H1 (cell line): ENCODE measurements around the gene GALNT17. TPM values are rescaled to one million over a fixed set of nuclear protein-coding genes. Genes with fewer than 3 reads are reported as not detected.

Source experiments
- CTCF ChIA-PET: fragments of 300-600 bp; sonication (Branson Sonifier 250); formaldehyde crosslinking; loops from one replicate; lab custom pipeline; 2021; ENCODE audit not compliant: partially characterized antibody; lab: Charles Lee
- POLR2A ChIA-PET: fragments of 300-600 bp; sonication (Branson Sonifier 250); formaldehyde crosslinking; loops from one replicate; lab custom pipeline; 2021; ENCODE audit warnings: inconsistent platforms; ENCODE audit not compliant: partially characterized antibody; lab: Charles Lee
- DNase-seq, 2 experiments: peaks; one replicate each; pipeline versions ENCODE4 v3.0.0 to v3.0.0-alpha.2; 2010 to 2022; ENCODE audit warnings: low spot score in 2 of 2, low read depth in 1 of 2, mixed read lengths in 1 of 2
- FAIRE-seq: peaks from 2 replicates; lab custom pipeline; 2011; peaks lifted over from hg19 to GRCh38; lab: Jason Lieb, UNC
- H2AFZ ChIP-seq: 2 replicates; pipeline ENCODE4 v1.8.1; 2012; ENCODE audit warnings: low read length, inconsistent platforms
- H2AK5ac ChIP-seq: 2 replicates; pipeline ENCODE4 v1.6.1; 2013; ENCODE audit warnings: low read depth, low read length
- H2BK120ac ChIP-seq: replicated peaks from 2 replicates; pipeline ENCODE3; 2013; ENCODE audit warnings: low read depth, low read length, inconsistent platforms
- H2BK12ac ChIP-seq: 2 replicates; pipeline ENCODE4 v1.6.1; 2013; ENCODE audit warnings: low read depth, low read length
- H2BK15ac ChIP-seq: 2 replicates; pipeline ENCODE4 v1.6.1; 2013; ENCODE audit warnings: low read length
- H2BK20ac ChIP-seq: 2 replicates; pipeline ENCODE4 v1.6.1; 2013; ENCODE audit warnings: low read length
- H2BK5ac ChIP-seq: 2 replicates; pipeline ENCODE4 v1.6.1; 2013; ENCODE audit warnings: low read depth, low read length
- H3K14ac ChIP-seq: 2 replicates; pipeline ENCODE4 v1.6.1; 2013; ENCODE audit warnings: inconsistent platforms; ENCODE audit not compliant: insufficient read length
- H3K18ac ChIP-seq: 2 replicates; pipeline ENCODE4 v1.6.1; 2013; ENCODE audit warnings: low read length; ENCODE audit errors: extremely low read depth
- H3K23ac ChIP-seq: 2 replicates; pipeline ENCODE4 v1.6.1; 2013; ENCODE audit warnings: inconsistent platforms; ENCODE audit not compliant: insufficient read length
- H3K23me2 ChIP-seq: 2 replicates; pipeline ENCODE4 v1.6.1; 2013; ENCODE audit warnings: low read depth, low read length
- H3K27ac ChIP-seq: 2 replicates; pipeline ENCODE4 v1.6.1; 2011; ENCODE audit warnings: low read depth, low read length, inconsistent platforms
- H3K27me3 ChIP-seq, 4 experiments: replicated peaks in 1 of 4; 1 replicate in 1 of 4; 2 replicates in 3 of 4; pipeline versions ENCODE4 v1.6.1 to v1.8.1; 2011 to 2013; ENCODE audit warnings: low read length in 3 of 4, mild to moderate bottlenecking in 3 of 4, inconsistent platforms in 2 of 4, mixed read lengths in 2 of 4, moderate library complexity in 1 of 4; ENCODE audit not compliant: control insufficient read depth in 3 of 4, insufficient read depth in 3 of 4; ENCODE audit errors: extremely low read depth in 1 of 4
- H3K36me3 ChIP-seq, 4 experiments: 2 replicates each; pipeline versions ENCODE4 v1.6.1 to v1.8.1; 2011 to 2013; ENCODE audit warnings: mild to moderate bottlenecking in 4 of 4, low read length in 3 of 4, moderate library complexity in 2 of 4, control low read depth in 1 of 4, inconsistent platforms in 1 of 4; ENCODE audit not compliant: insufficient read depth in 4 of 4, control insufficient read depth in 2 of 4
- H3K4ac ChIP-seq: replicated peaks from 2 replicates; pipeline ENCODE3; 2013; ENCODE audit warnings: low read length, low read depth, mixed read lengths, inconsistent platforms; ENCODE audit not compliant: insufficient read length
- H3K4me1 ChIP-seq, 4 experiments: replicated peaks in 1 of 4; 1 replicate in 1 of 4; 2 replicates in 3 of 4; pipeline versions ENCODE4 v1.6.1 to v1.8.1; 2011 to 2013; ENCODE audit warnings: low read length in 3 of 4, inconsistent platforms in 2 of 4, mixed read lengths in 1 of 4; ENCODE audit not compliant: insufficient read depth in 4 of 4, control insufficient read depth in 3 of 4
- H3K4me2 ChIP-seq, 2 experiments: 2 replicates each; pipeline versions ENCODE4 v1.6.1 to v1.8.1; 2011 to 2013; ENCODE audit warnings: low read depth in 2 of 2, low read length in 2 of 2, control low read depth in 1 of 2, inconsistent platforms in 1 of 2, mild to moderate bottlenecking in 1 of 2; ENCODE audit not compliant: insufficient read depth in 1 of 2
- H3K4me3 ChIP-seq, 4 experiments: fragments of 200-600, 300-600 bp in 1 of 4; sonication (generic), shearing (Covaris generic), sonication (Bioruptor Twin) in 1 of 4; 2 replicates each; pipeline versions ENCODE4 v1.5.1 to v1.8.1; 2011 to 2016; ENCODE audit warnings: low read length in 4 of 4, low read depth in 3 of 4, control low read depth in 2 of 4, inconsistent platforms in 2 of 4, mild to moderate bottlenecking in 2 of 4, mixed read lengths in 1 of 4, moderate library complexity in 1 of 4; ENCODE audit not compliant: insufficient read depth in 2 of 4; ENCODE audit errors: extremely low read depth in 1 of 4
- H3K56ac ChIP-seq: replicated peaks from 2 replicates; pipeline ENCODE3; 2013; ENCODE audit warnings: low read depth, mild to moderate bottlenecking, mixed read lengths, low read length, inconsistent platforms; ENCODE audit not compliant: insufficient read length
- H3K79me1 ChIP-seq: 2 replicates; pipeline ENCODE4 v1.6.1; 2013; ENCODE audit warnings: low read depth, low read length, control low read depth
- H3K79me2 ChIP-seq, 2 experiments: 2 replicates each; pipeline versions ENCODE4 v1.6.1 to v1.8.1; 2012 to 2013; ENCODE audit warnings: low read length in 2 of 2, mild to moderate bottlenecking in 2 of 2, inconsistent platforms in 1 of 2; ENCODE audit not compliant: insufficient read depth in 2 of 2, control insufficient read depth in 1 of 2
- H3K9ac ChIP-seq, 4 experiments: replicated peaks in 1 of 4; 1 replicate in 1 of 4; 2 replicates in 3 of 4; pipeline versions ENCODE4 v1.6.1 to v1.8.1; 2011 to 2013; ENCODE audit warnings: low read depth in 3 of 4, low read length in 3 of 4, control low read depth in 2 of 4, mild to moderate bottlenecking in 2 of 4, moderate library complexity in 2 of 4, inconsistent platforms in 1 of 4; ENCODE audit errors: extremely low read depth in 1 of 4
- H3K9me3 ChIP-seq, 2 experiments: 2 replicates each; pipeline versions ENCODE4 v1.6.1 to v1.8.1; 2012 to 2013; ENCODE audit warnings: mild to moderate bottlenecking in 2 of 2, moderate library complexity in 2 of 2, control low read depth in 1 of 2, inconsistent platforms in 1 of 2, low read depth in 1 of 2, low read length in 1 of 2, mixed read lengths in 1 of 2; ENCODE audit not compliant: insufficient read depth in 2 of 2
- H4K20me1 ChIP-seq, 2 experiments: replicated peaks in 1 of 2; 2 replicates each; pipeline versions ENCODE3 to v1.8.1; 2011 to 2013; ENCODE audit warnings: inconsistent platforms in 2 of 2, low read length in 2 of 2, mild to moderate bottlenecking in 1 of 2; ENCODE audit not compliant: insufficient read depth in 2 of 2, control insufficient read depth in 1 of 2
- H4K5ac ChIP-seq: 2 replicates; pipeline ENCODE4 v1.6.1; 2013; ENCODE audit warnings: low read length, low read depth, mixed read lengths, inconsistent platforms; ENCODE audit not compliant: insufficient read length
- H4K8ac ChIP-seq: 2 replicates; pipeline ENCODE4 v1.8.0; 2013; ENCODE audit warnings: mild to moderate bottlenecking, moderate library complexity, low read length, inconsistent platforms; ENCODE audit not compliant: insufficient read depth; ENCODE audit errors: extremely low read depth
- H4K91ac ChIP-seq: replicated peaks from 2 replicates; pipeline ENCODE3; 2013; ENCODE audit warnings: low read length, mixed read lengths, inconsistent platforms; ENCODE audit not compliant: insufficient read length
- ATF2 ChIP-seq: IDR thresholded peaks from 2 replicates; pipeline ENCODE4 v1.6.1; 2012; ENCODE audit warnings: low read length, inconsistent platforms
- BCL11A ChIP-seq, 2 experiments: IDR thresholded peaks; one replicate each; pipeline ENCODE4 v1.6.1; 2011; ENCODE audit warnings: low read depth in 2 of 2, low read length in 2 of 2, mild to moderate bottlenecking in 2 of 2
- KDM4A ChIP-seq: IDR thresholded peaks from one replicate; pipeline ENCODE4 v1.7.1; 2012; ENCODE audit warnings: low read depth, mild to moderate bottlenecking, moderate library complexity, low read length, inconsistent platforms; ENCODE audit not compliant: severe bottlenecking
- MAFK ChIP-seq: IDR thresholded peaks from 2 replicates; pipeline ENCODE4 v1.6.1; 2012; ENCODE audit warnings: low read depth, mild to moderate bottlenecking, improper control_type of control experiment, low read length
- NANOG ChIP-seq: IDR thresholded peaks from 2 replicates; pipeline ENCODE4 v1.6.1; 2011; ENCODE audit warnings: low read length, low read depth, mild to moderate bottlenecking, inconsistent platforms; ENCODE audit not compliant: insufficient read depth, poor library complexity, severe bottlenecking
- NRF1 ChIP-seq: IDR thresholded peaks from 2 replicates; pipeline ENCODE4 v1.6.1; 2011; ENCODE audit warnings: mild to moderate bottlenecking, low read depth, low read length, improper control_type of control experiment
- POLR2A ChIP-seq, 2 experiments: IDR thresholded peaks; 1 replicate in 1 of 2; 2 replicates in 1 of 2; pipeline ENCODE4 v1.6.1; 2011; ENCODE audit warnings: low read depth in 2 of 2, low read length in 2 of 2, mild to moderate bottlenecking in 2 of 2; ENCODE audit errors: control extremely low read depth in 1 of 2
- RXRA ChIP-seq: IDR thresholded peaks from 2 replicates; pipeline ENCODE4 v1.6.1; 2011; ENCODE audit warnings: low read depth, mild to moderate bottlenecking, low read length, moderate library complexity; ENCODE audit not compliant: insufficient read depth
- TAF1 ChIP-seq: IDR thresholded peaks from 2 replicates; pipeline ENCODE4 v1.6.1; 2011; ENCODE audit warnings: mild to moderate bottlenecking, low read depth, low read length
- USF2 ChIP-seq: IDR thresholded peaks from 2 replicates; pipeline ENCODE4 v1.6.1; 2011; ENCODE audit warnings: low read length, improper control_type of control experiment
- WGBS, 2 experiments: shearing (Covaris generic) in 1 of 2; methylation state at CpG; one replicate each; pipeline versions ENCODE4 v1.1.6 to v1.1.7; 2013 to 2015; ENCODE audit warnings: low lambda C conversion rate in 2 of 2, mixed read lengths in 2 of 2, inconsistent platforms in 1 of 2, low coverage in 1 of 2, missing lambda C conversion rate in 1 of 2; ENCODE audit not compliant: insufficient replicate concordance in 2 of 2, insufficient coverage in 1 of 2, insufficient read length in 1 of 2; ENCODE audit errors: extremely low coverage in 1 of 2, missing lambda C conversion rate in 1 of 2; 5-methylcytosine and 5-hydroxymethylcytosine counted together
- polyA plus RNA-seq, 7 experiments: library from polyadenylated mRNA; depleted of rRNA in 3 of 7; stranded (reverse) in 5 of 7; unstranded in 2 of 7; fragments of >200 nt in 5 of 7; fragments of 200-250 nt in 2 of 7; gene quantifications; 1 replicate in 5 of 7; 2 replicates in 1 of 7; 4 replicates in 1 of 7; pipeline versions ENCODE4 v1.2.1 to v1.2.3, GENCODE V29; 2011 to 2013; ENCODE audit warnings: missing spikeins in 2 of 7, mixed read lengths in 2 of 7
- total RNA-seq: library from RNA; stranded (reverse); fragmentation: NEBNext Ultra II Directional; extraction: Animal tissue kit (Norgen Biotek cat#: 25700); gene quantifications from 2 replicates; pipeline ENCODE4 v1.2.1, GENCODE V29; 2021
- TF ChIP-seq, protein P1 (sequence below): IDR thresholded peaks from 2 replicates; pipeline ENCODE4 v1.6.1; 2011; ENCODE audit warnings: low read depth, mild to moderate bottlenecking, low read length; ENCODE audit not compliant: insufficient read depth

GALNT17 gene
- total and polyA plus RNA-seq, 2 of the 8 experiments (the other 6 are each of a cell fraction or from before 2014, with no cell fraction given) = 37.7 to 47.0 TPM

- Histone ChIP-seq H3K36me3 (peaks cover 9 to 32% (median 21%) of the 10 kb centered on the region in 4 experiments; a peak in 6 of 8 replicates), H4K5ac (no peak overlapping the region), H3K9me3 (no peaks in the 10 kb centered on the region; a peak in 1 of 4 replicates), H2AK5ac (no peak overlapping the region), H3K4me3 (no peak overlapping the region), H3K79me2 (no peaks in the 10 kb centered on the region), H2AFZ (no peak overlapping the region), H4K20me1 (no peaks in the 10 kb centered on the region), H2BK20ac (no peak overlapping the region), H3K23me2 (no peaks in the 10 kb centered on the region), H3K27ac (no peak overlapping the region), H4K8ac (no peak overlapping the region), H3K4ac (no peak overlapping the region), H2BK120ac (no peak overlapping the region), H4K91ac (no peak overlapping the region), H2BK5ac (no peak overlapping the region), H3K4me1 (no peaks in the 10 kb centered on the region), H3K18ac (no peak overlapping the region), H3K79me1 (no peaks in the 10 kb centered on the region; the same call in 1 of the 2 replicates), H3K9ac (no peak overlapping the region), H3K14ac (no peak overlapping the region), H3K23ac (no peak overlapping the region), H2BK15ac (no peak overlapping the region), H3K4me2 (no peak overlapping the region), H2BK12ac (no peak overlapping the region), H3K56ac (no peak overlapping the region), H3K27me3 (no peaks in the 10 kb centered on the region)
- no peak for DNase-seq
- ChIA-PET POLR2A (no interaction called here), CTCF (interaction anchor here (0.6 to 3.1 kb wide), 2 partner anchors 10 to 317 kb away, joined by 3 to 13 read pairs; no protein-coding TSS in a partner anchor)
- no peak for FAIRE-seq
- WGBS, 2 experiments = 90% methylated on average over 2 of the region's 2 CpGs; no CpG with 5 or more reads in 1 of the 2 experiments
- no peak for TF ChIP-seq NANOG
- TF ChIP-seq, protein P1, sequence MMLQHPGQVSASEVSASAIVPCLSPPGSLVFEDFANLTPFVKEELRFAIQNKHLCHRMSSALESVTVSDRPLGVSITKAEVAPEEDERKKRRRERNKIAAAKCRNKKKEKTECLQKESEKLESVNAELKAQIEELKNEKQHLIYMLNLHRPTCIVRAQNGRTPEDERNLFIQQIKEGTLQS = no peak
- no peak for TF ChIP-seq USF2
- TF ChIP-seq NRF1 = no peak
- no peak for TF ChIP-seq MAFK
- TF ChIP-seq BCL11A (IDR thresholded peaks at IDR 0.05; ENCODE audit: low read depth in 2 of 2, low read length in 2 of 2) = no peak
- TF ChIP-seq POLR2A (IDR thresholded peaks at IDR 0.05; ENCODE audit: control extremely low read depth in 1 of 2, low read depth in 2 of 2, low read length in 2 of 2) = no peak
- TF ChIP-seq RXRA = no peak
- no peak for TF ChIP-seq KDM4A
- TF ChIP-seq TAF1 = no peak
- no peak for TF ChIP-seq ATF2
These were observed 290.2 kb downstream of the GALNT17 start for GRCh38 chr7:71422104-71422503.
